ENCODE data around the gene PREX1.

DNA sequence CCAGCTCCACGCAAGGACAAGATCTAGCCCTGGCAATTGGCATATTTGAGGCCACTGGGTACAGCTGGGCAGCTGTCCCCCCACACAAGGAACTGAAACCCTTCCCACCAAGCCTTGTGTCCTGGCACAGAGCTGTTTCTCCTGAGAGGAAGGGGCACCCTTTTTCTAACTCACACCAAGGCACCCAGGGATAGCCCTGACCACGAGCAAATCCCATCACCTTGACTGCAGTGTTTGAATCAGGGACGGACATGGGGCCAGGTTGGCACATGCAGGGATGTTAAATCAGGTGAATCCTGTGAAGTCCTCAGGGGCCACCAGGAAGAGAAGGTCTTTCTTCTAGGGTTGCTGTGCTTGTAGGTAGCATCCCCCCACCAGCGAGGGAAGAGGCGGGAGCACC, 246.6 kb downstream of the PREX1 start:
- TF ChIP-seq, protein P1, sequence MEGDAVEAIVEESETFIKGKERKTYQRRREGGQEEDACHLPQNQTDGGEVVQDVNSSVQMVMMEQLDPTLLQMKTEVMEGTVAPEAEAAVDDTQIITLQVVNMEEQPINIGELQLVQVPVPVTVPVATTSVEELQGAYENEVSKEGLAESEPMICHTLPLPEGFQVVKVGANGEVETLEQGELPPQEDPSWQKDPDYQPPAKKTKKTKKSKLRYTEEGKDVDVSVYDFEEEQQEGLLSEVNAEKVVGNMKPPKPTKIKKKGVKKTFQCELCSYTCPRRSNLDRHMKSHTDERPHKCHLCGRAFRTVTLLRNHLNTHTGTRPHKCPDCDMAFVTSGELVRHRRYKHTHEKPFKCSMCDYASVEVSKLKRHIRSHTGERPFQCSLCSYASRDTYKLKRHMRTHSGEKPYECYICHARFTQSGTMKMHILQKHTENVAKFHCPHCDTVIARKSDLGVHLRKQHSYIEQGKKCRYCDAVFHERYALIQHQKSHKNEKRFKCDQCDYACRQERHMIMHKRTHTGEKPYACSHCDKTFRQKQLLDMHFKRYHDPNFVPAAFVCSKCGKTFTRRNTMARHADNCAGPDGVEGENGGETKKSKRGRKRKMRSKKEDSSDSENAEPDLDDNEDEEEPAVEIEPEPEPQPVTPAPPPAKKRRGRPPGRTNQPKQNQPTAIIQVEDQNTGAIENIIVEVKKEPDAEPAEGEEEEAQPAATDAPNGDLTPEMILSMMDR (IDR thresholded peaks at IDR 0.05 in 8 of 11, conservative IDR thresholded peaks at IDR 0.05 in 3 of 11): no peak
- no peak for TF ChIP-seq POLR2A (IDR thresholded peaks at IDR 0.05)

Data from spleen (tissue), 7 donors.